Choroid plexus epithelial cell (primary cell): Measurements from ENCODE around the gene MYCBP2.

Experiments used
- DNase-seq: peaks from one replicate; pipeline ENCODE4 v3.0.0-alpha.2; 2010; ENCODE audit warnings: low read depth
- H3K4me3 ChIP-seq: 2 replicates; pipeline ENCODE4 v1.5.1; 2011; ENCODE audit warnings: low read depth, mild to moderate bottlenecking, control low read depth, low read length, moderate library complexity
- TF ChIP-seq, protein P1 (sequence below): conservative IDR thresholded peaks from 2 replicates; pipeline ENCODE4 v1.5.1; 2011; ENCODE audit warnings: low read depth, mild to moderate bottlenecking, control low read depth, inconsistent platforms, low read length, moderate library complexity

MYCBP2 gene

DNA sequence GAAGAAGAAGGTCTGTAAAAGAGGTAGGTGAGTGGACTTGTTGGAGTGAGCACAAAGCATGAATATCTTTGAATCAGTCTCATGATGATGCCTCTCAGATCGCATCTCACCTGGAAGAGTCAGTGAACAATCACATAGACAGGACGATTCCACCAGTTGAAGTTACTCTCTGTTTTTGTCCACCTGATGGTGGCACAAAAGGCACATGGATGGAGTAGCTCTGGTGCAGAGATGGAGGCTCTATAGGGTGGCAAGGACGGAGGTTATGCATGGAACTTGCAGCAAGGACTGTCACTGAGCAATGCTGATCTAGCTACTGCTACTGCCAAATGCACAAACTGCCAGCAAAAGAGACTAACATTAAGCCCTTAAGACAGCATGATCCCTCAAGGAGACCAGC is 10.3 kb upstream of the MYCBP2 start:
- DNase-seq = no peak
- H3K4me3 ChIP-seq = no peak overlapping the region
- TF ChIP-seq, protein P1, sequence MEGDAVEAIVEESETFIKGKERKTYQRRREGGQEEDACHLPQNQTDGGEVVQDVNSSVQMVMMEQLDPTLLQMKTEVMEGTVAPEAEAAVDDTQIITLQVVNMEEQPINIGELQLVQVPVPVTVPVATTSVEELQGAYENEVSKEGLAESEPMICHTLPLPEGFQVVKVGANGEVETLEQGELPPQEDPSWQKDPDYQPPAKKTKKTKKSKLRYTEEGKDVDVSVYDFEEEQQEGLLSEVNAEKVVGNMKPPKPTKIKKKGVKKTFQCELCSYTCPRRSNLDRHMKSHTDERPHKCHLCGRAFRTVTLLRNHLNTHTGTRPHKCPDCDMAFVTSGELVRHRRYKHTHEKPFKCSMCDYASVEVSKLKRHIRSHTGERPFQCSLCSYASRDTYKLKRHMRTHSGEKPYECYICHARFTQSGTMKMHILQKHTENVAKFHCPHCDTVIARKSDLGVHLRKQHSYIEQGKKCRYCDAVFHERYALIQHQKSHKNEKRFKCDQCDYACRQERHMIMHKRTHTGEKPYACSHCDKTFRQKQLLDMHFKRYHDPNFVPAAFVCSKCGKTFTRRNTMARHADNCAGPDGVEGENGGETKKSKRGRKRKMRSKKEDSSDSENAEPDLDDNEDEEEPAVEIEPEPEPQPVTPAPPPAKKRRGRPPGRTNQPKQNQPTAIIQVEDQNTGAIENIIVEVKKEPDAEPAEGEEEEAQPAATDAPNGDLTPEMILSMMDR = no peak

DNA sequence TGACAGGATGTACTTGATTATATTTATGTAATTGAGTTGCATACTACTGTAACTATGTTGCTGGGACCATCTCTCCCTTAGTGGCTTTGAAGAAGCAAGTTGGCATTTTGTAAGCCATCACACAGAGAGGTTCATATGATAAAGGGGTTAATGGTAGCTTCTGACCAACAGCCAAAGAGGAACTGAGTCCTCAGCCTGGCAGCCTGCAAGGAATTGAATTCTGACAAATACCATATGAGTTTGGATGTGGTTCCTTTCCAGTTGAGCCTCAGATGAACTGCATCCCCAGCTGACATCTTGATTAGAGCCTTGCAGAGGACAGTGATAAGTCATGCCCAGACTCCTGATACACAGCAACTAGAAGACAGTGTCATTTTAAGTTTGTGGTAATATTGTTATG is 8.6 kb upstream of the MYCBP2 start:
- no peak overlapping the region for H3K4me3 ChIP-seq
- no peak for DNase-seq
- TF ChIP-seq, protein P1 = no peak

DNA sequence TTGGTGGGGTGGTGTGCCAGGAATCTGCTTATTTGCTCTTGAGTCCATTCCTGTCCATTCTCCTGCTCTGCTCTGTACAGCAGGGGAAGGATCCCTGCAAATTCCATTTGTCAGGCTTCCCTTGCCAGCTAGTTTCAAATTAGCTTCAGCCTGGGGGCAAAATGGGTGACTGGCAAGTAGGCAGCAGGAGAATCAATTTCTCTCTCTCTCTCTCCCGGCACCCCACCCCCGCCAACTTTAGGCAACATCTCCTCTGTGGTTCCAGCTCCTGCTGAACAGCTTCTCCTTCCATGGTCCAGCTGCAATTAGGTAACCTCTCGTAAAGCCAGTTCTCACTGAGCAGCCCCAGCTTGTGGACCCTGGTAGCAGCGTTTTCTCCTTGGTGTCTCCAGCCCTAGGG is 6.7 kb upstream of the MYCBP2 start:
- TF ChIP-seq, protein P1 = no peak
- DNase-seq = no peak
- H3K4me3 ChIP-seq = no peak overlapping the region

DNA sequence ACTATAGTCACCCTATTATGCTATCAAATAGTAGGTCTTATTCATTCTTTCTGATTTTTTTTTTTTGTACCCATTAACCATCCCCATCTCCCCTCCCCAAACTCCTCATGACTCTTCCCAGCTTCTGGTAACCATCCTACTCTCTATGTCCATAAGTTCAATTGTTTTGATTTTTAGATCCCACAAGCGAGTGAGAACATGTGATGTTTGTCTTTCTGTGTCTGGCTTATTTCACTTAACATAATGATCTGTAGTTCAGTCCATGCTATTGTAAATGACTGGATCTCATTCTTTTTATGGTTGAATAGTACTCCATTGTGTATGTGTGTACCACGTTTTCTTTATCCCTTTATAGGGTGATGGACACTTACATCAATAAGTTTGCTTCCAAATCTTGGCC is 4.5 kb upstream of the MYCBP2 start:
- no peak overlapping the region for H3K4me3 ChIP-seq
- no peak for DNase-seq
- TF ChIP-seq, protein P1 = no peak

DNA sequence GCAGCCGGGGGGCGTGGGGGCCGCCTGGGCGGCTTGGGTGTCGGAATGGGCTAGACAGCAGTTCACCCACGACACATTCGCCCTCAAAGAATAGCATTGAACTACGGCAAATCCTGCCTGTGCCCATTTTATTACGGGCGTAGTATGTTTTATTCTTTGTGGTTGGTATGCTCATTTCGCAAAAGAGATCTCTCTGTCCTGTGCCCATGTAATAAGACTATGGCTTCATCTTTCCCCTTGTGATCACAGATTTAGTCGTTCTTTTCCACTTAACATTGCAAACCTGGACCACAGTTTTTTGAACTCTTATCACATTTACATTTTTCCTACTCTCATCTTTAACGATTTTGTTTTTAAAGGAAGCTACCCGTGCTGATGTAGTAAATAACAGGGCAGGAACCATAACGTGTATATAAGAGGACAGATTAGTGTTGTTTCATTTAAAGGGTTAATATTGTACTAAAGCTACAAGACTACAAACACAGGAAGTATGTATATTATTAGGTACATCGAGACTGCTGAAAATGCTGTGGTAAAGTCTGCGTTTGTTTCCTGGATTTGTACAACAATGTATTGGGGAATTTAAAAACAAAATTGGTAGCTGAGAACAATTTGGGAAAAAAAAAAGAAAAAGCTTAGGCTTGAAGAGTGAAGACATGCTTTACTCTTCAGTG is 3.2 kb upstream of the MYCBP2 start:
- TF ChIP-seq, protein P1 = no peak
- H3K4me3 ChIP-seq = peak overlapping the region; percentile 86
- peak; percentile 42 for DNase-seq

DNA sequence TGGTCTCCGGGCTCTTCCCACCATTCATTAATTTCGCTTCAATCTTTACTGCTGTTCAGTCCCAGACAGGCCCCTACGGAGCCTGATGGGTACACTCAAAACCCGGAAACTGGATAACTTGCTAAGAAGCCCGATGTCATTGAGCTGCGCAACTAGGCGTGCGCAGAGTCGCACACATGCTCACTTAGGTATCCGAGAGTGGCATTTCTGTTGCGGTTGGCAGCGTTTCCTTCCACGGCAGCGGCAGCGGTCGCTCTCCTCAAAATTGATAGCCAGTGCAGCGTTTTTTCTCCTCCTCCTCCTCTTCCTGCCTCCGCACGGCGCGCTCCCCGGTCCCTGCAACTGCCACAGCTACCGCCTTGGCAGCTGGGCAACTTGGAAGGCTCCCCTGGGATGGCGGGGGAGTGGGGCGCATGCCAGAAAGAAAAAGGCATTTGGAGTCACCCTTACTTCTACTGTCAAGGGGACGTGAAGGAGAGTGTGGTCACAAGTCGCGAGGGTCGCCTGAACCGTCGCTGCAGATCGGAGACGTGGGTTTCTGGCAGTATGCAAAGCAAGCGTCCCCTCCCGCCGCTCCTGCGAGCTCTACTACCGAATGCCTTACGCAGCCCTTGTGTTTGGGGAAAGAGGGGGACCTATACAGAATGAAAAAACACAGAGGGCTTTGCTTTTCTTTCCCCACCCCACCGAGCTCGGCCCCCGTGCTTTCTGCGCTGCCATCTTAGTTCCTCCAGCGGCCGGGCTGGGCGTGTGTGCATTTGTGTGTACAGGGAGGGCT is 2.4 kb upstream of the MYCBP2 start:
- TF ChIP-seq, protein P1 = no peak

DNA sequence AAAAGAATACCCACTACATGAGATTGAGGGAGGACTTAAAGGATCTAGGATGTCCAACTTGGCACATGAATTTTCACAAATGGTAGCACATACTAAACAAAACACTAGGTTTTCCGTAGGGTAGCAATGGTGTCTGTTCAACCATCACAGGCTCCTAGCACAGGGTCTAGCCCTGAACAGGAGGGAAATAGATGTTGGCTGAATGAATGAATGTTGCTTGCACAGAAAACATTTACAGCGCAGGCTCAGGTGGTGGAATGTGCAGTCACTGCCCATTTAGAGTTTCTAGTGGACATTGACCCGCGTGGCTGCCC is 1.9 kb upstream of the MYCBP2 start:
- peak overlapping the region; percentile 86 for H3K4me3 ChIP-seq
- TF ChIP-seq, protein P1 = no peak
- no peak for DNase-seq

More for the DNA sequence above, 2.4 kb upstream of the MYCBP2 start:
- H3K4me3 ChIP-seq = peak overlapping the region; percentile 86
- DNase-seq = peak; percentile 97
